Cardiac muscle cell (in vitro differentiated cells and primary cell): ENCODE results near the gene CEP63. TPM values are rescaled to one million over a fixed set of nuclear protein-coding genes. Genes with fewer than 3 reads are reported as not detected.
"Not testable (repeated sequence)": the region's sequence is repeated elsewhere in the genome, so short reads cannot be mapped to it uniquely, and the experiment has no call there.

Source experiments
- DNase-seq, 2 donors: peaks; one replicate each; pipeline versions ENCODE4 v3.0.0 to v3.0.0-alpha.2; 2010 to 2017; ENCODE audit warnings: low read depth in 1 of 2, low spot score in 1 of 2
- H3K27ac ChIP-seq: fragments of 200-600 bp; sonication (generic); 2 replicates; pipeline ENCODE4 v1.5.1; 2016
- H3K27me3 ChIP-seq: fragments of 200-600 bp; sonication (generic); 2 replicates; pipeline ENCODE4 v1.6.0; 2016; ENCODE audit warnings: control low read depth
- H3K36me3 ChIP-seq: fragments of 200-600 bp; sonication (generic); 2 replicates; pipeline ENCODE4 v1.5.1; 2016; ENCODE audit warnings: control low read depth
- H3K4me1 ChIP-seq: fragments of 200-600 bp; sonication (generic); 2 replicates; pipeline ENCODE4 v1.8.1; 2017; ENCODE audit warnings: low read depth, mild to moderate bottlenecking, mixed run types
- H3K4me3 ChIP-seq: fragments of 200-600 bp; sonication (generic); 2 replicates; pipeline ENCODE4 v1.5.1; 2016; ENCODE audit warnings: mild to moderate bottlenecking
- H3K9me3 ChIP-seq: fragments of 200-600 bp; sonication (generic); 2 replicates; pipeline ENCODE4 v1.5.1; 2017; ENCODE audit warnings: low read depth, mild to moderate bottlenecking, control low read depth
- polyA plus RNA-seq: library from polyadenylated mRNA; unstranded; fragments of >200 nt; fragmentation: Nextera tagmentation; extraction: Ambion mirVana; gene quantifications from 2 replicates; pipeline ENCODE4 v1.2.1, GENCODE V29; 2016
- total RNA-seq: library from RNA; depleted of rRNA; stranded (reverse); fragments of >200 nt; gene quantifications from 2 replicates; pipeline ENCODE4 v1.2.3, GENCODE V29; 2016
- TF ChIP-seq, protein P1 (sequence below): IDR thresholded peaks from 2 replicates; pipeline ENCODE4 v1.5.1; 2012; ENCODE audit warnings: low read depth, mild to moderate bottlenecking, low read length

The CEP63 gene
- total and polyA plus RNA-seq, 2 experiments from 2014 or later = 36.6 to 51.2 TPM

DNA sequence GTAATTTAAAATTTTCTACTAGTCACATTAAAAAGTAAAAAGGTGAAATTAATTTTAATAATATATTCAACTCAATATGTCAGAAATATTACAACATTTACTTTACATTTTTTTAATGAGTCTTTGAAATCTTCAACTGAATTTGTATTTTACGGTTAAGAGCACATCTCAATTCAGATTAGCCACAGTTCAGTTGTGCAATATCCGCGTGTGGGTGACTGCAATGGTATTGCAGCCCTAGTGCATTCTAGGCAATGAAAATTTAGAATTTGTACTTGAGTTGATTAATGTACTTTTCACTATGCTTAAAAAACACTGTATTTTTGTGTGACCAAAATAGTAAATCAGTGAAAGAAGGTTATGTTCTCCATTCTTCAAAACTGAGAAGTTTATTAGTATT is 57.3 kb downstream of the CEP63 start:
- DNase-seq = peak in 1 of 2 donors; percentile 34
- H3K27ac ChIP-seq = no peak overlapping the region
- peaks cover 23% of the 10 kb centered on the region for H3K36me3 ChIP-seq
- H3K9me3 ChIP-seq = no peaks in the 10 kb centered on the region
- TF ChIP-seq, protein P1, sequence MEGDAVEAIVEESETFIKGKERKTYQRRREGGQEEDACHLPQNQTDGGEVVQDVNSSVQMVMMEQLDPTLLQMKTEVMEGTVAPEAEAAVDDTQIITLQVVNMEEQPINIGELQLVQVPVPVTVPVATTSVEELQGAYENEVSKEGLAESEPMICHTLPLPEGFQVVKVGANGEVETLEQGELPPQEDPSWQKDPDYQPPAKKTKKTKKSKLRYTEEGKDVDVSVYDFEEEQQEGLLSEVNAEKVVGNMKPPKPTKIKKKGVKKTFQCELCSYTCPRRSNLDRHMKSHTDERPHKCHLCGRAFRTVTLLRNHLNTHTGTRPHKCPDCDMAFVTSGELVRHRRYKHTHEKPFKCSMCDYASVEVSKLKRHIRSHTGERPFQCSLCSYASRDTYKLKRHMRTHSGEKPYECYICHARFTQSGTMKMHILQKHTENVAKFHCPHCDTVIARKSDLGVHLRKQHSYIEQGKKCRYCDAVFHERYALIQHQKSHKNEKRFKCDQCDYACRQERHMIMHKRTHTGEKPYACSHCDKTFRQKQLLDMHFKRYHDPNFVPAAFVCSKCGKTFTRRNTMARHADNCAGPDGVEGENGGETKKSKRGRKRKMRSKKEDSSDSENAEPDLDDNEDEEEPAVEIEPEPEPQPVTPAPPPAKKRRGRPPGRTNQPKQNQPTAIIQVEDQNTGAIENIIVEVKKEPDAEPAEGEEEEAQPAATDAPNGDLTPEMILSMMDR = no peak
- peaks cover 4% of the 10 kb centered on the region for H3K4me1 ChIP-seq
- no peaks in the 10 kb centered on the region for H3K27me3 ChIP-seq
- no peak overlapping the region for H3K4me3 ChIP-seq

DNA sequence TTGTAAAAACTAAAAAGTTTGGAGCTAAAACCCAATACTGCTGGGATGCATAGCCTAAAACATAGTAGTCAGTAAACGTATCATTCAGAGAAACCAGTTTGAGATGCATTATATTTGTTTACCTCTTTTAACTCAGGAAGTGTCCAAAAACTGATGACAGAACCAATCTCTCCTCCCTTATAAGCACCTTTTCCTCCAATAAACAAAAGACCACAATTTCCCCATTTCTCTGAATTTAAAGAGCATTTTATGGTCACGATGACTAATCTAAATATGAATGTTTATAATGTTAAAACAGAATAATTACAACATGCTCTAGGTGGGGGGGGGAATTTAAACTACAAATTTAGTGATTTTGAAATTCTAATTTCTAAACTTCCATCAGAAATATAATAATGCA is 58.5 kb downstream of the CEP63 start:
- Histone ChIP-seq H3K27ac (no peak overlapping the region), H3K27me3 (no peaks in the 10 kb centered on the region), H3K4me1 (peaks cover 4% of the 10 kb centered on the region), H3K9me3 (no peaks in the 10 kb centered on the region), H3K36me3 (peaks cover 30% of the 10 kb centered on the region), H3K4me3 (no peak overlapping the region)
- no peak for DNase-seq
- TF ChIP-seq, protein P1 = no peak

DNA sequence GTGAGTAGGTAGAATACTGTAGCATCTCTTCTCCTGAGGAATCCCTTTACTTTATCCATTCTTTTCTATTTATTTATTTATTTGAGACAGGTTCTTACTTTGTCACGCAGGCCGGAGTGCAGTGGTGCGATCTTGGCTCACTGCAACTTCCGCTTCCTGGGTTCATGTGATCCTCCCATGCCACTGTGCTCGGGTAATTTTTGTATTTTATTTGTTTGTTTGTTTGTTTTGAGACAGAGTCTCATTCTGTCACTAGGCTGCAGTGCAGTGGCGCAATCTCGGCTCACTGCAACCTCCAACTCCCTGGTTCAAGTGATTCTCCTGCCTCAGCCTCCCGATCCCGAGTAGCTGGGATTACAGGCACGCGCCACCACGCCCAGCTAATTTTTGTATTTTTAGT is 58.9 kb downstream of the CEP63 start:
- H3K4me1 ChIP-seq, H3K27me3 ChIP-seq, H3K4me3 ChIP-seq, H3K9me3 ChIP-seq, DNase-seq, H3K27ac ChIP-seq: not testable (repeated sequence)
- peaks cover 30% of the 10 kb centered on the region for H3K36me3 ChIP-seq

DNA sequence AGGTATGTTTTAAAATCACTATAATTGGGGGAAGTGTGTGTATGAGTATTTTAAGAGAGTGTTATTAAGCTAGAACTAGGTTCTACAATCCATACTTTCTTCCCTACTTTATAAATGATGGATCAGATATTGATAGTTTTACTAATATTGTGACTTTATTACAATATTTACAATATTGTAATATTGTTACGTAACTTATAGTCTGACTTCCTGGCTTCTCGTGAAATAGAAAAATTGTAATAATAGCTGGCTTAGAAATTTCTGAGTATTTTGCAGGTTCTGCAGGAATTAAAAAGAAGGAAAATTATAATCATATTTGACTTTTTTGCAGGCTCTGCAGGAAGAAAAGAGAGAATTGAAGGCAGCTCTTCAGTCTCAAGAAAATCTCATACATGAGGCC is 60.0 kb downstream of the CEP63 start:
- DNase-seq = no peak
- H3K36me3 ChIP-seq = peaks cover 30% of the 10 kb centered on the region
- no peak overlapping the region for H3K27ac ChIP-seq
- TF ChIP-seq, protein P1 = no peak
- H3K27me3 ChIP-seq = no peaks in the 10 kb centered on the region
- H3K4me1 ChIP-seq = peaks cover 4% of the 10 kb centered on the region
- H3K9me3 ChIP-seq = no peaks in the 10 kb centered on the region
- H3K4me3 ChIP-seq = no peak overlapping the region

DNA sequence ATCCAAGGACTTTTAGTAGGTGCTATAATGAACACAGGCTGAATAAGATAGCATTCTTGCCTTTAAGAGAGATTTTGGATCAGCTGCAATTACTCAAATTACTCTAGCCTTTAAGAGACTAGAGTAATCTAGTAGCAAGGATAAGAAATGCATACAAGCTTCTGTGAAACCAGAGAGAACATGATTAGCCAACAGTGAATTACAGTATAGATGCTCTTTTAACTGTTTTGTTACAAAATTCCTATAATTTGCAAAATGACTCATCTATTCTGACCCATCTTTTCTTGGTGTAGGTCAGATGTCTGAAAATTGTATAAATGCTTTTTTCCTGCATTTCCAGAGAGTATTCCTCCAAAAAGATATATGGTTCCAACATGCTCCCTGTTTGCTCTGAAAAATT is 66.9 kb downstream of the CEP63 start:
- H3K4me1 ChIP-seq = no peaks in the 10 kb centered on the region
- DNase-seq = peak in 1 of 2 donors; percentile 13
- no peak overlapping the region for H3K27ac ChIP-seq
- H3K9me3 ChIP-seq = no peaks in the 10 kb centered on the region
- H3K36me3 ChIP-seq = peaks cover 25% of the 10 kb centered on the region
- H3K27me3 ChIP-seq = no peaks in the 10 kb centered on the region
- H3K4me3 ChIP-seq = no peak overlapping the region
- TF ChIP-seq, protein P1 = no peak

DNA sequence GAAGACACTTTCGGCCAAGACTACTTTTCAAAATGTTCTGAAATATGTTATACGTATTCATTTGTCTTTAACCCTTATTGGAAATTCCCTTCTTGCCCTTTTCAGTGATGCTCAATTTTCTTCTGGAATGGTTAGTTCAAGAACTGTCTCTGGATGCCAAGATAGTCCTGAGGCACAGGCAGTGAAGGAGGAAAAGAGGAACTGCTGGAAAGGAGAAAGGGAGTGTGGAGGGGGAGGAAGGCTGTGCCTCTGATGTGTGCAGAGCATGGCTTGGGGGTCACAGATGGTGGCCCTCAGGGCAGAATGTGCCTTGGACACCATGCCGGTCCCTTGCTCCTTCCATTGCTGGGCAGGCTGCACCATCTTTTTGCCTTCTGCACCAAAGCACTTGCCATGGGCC is 73.7 kb downstream of the CEP63 start:
- H3K4me1 ChIP-seq = no peaks in the 10 kb centered on the region
- no peaks in the 10 kb centered on the region for H3K27me3 ChIP-seq
- DNase-seq = no peak
- H3K4me3 ChIP-seq = no peak overlapping the region
- H3K9me3 ChIP-seq = no peaks in the 10 kb centered on the region
- no peaks in the 10 kb centered on the region for H3K36me3 ChIP-seq
- H3K27ac ChIP-seq = no peak overlapping the region
- TF ChIP-seq, protein P1 = no peak
